NCI-H2227 treated with DMSO at 0.1 percent for 48 hours (cell line): ENCODE results near the gene RUNX1.
"Not testable (repeated sequence)": the region's sequence is repeated elsewhere in the genome, so short reads cannot be mapped to it uniquely, and the experiment has no call there.

ENCODE experiments used
- DNase-seq: peaks from one replicate; lab custom pipeline; 2025; lab: John Stamatoyannopoulos, UW

RUNX1 gene

GRCh38 chr21:35016517-35017188, 32.4 kb downstream of the RUNX1 start:
- no peak for DNase-seq

- no peak for DNase-seq
These were observed 33.0 kb downstream of the RUNX1 start for GRCh38 chr21:35016071-35016470.

GRCh38 chr21:35015435-35016024, 33.6 kb downstream of the RUNX1 start:
- no peak for DNase-seq

GRCh38 chr21:35014302-35015041, 34.6 kb downstream of the RUNX1 start:
- DNase-seq, result no peak

- DNase-seq, result no peak
These were observed 37.4 kb downstream of the RUNX1 start for GRCh38 chr21:35011681-35012080.

- no peak for DNase-seq
These were observed 38.7 kb downstream of the RUNX1 start for GRCh38 chr21:35010447-35010846.

- no peak for DNase-seq
These were observed 41.8 kb downstream of the RUNX1 start for GRCh38 chr21:35007348-35007747.

- no peak for DNase-seq
These were observed 42.3 kb downstream of the RUNX1 start for GRCh38 chr21:35006771-35007170.

- no peak for DNase-seq
These were observed 42.9 kb downstream of the RUNX1 start for GRCh38 chr21:35006248-35006647.

- no peak for DNase-seq
These were observed 43.4 kb downstream of the RUNX1 start for GRCh38 chr21:35005560-35006224.

- DNase-seq, result no peak
These were observed 44.0 kb downstream of the RUNX1 start for GRCh38 chr21:35005077-35005476.

GRCh38 chr21:35004314-35004713, 44.8 kb downstream of the RUNX1 start:
- no peak for DNase-seq

- no peak for DNase-seq
These were observed 46.0 kb downstream of the RUNX1 start for GRCh38 chr21:35002879-35003722.

- DNase-seq, result no peak
These were observed 49.6 kb downstream of the RUNX1 start for GRCh38 chr21:34999397-34999941.

- DNase-seq, result no peak
These were observed 50.9 kb downstream of the RUNX1 start for GRCh38 chr21:34998176-34998575.

- no peak for DNase-seq
These were observed 51.8 kb downstream of the RUNX1 start for GRCh38 chr21:34997294-34997693.

- DNase-seq, result no peak
These were observed 52.6 kb downstream of the RUNX1 start for GRCh38 chr21:34996304-34997101.

- DNase-seq, result no peak
These were observed 53.2 kb downstream of the RUNX1 start for GRCh38 chr21:34995979-34996303.

- no peak for DNase-seq
These were observed 54.1 kb downstream of the RUNX1 start for GRCh38 chr21:34994766-34995631.

- not testable (repeated sequence) for DNase-seq
These were observed 55.6 kb downstream of the RUNX1 start for GRCh38 chr21:34993521-34993921.
